ENCODE data around the gene ACSL1.
A peak's percentile ranks its signal among the peaks of the same experiment; 100 is the strongest.

Gene ACSL1

GRCh38 chr4:184833046-184833838, 7.5 kb upstream of the ACSL1 start:
- Histone ChIP-seq H3K27ac (ENCODE audit: extremely low read depth, low read depth, low read length) (no peak overlapping the region), H3K4me3 (ENCODE audit: low read depth, low read length) (no peak overlapping the region), H3K4me1 (ENCODE audit: control insufficient read depth, insufficient read depth, low read length) (no peaks in the 10 kb centered on the region), H3K9me3 (ENCODE audit: control insufficient read depth, insufficient read depth, low read depth, low read length) (no peaks in the 10 kb centered on the region), H3K36me3 (ENCODE audit: control insufficient read depth in 2 of 2, insufficient read depth in 1 of 2, low read length in 2 of 2) (no peaks in the 10 kb centered on the region)
- ChIA-PET CTCF (no interaction called here), POLR2A (no interaction called here)
- no peak for TF ChIP-seq ZNF513 (tag by site-specific recombination; IDR thresholded peaks at IDR 0.05)
- TF ChIP-seq ZNF48 (tag by site-specific recombination; IDR thresholded peaks at IDR 0.05) = no peak

DNA sequence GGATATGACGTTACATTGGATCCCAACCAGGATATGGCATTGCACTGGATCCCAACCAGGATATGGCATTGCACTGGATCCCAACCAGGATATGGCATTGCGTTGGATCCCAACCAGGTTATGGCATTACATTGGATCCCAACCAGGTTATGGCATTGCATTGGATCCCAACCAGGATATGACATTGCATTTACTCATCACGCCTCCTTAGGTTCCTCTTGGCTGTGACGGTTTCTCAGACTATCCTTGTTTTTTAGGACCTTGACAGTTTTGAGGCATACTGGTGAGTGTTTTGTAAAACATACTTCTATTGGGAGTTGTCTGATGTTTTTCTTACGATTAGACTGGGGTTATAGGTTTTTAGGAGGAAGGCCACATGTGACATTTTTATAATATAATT, 5.4 kb upstream of the ACSL1 start:
- CTCF ChIA-PET = interaction anchor here (1.3 kb wide), 1 partner anchor 86 kb away, joined by 4 read pairs; no protein-coding TSS in a partner anchor
- H3K36me3 ChIP-seq (ENCODE audit: control insufficient read depth in 2 of 2, insufficient read depth in 1 of 2, low read length in 2 of 2) = no peaks in the 10 kb centered on the region
- no peaks in the 10 kb centered on the region for H3K4me1 ChIP-seq (ENCODE audit: control insufficient read depth, insufficient read depth, low read length)
- TF ChIP-seq ZNF623 (tag by site-specific recombination; IDR thresholded peaks at IDR 0.05) (no peak), ZNF600 (tag by site-specific recombination; IDR thresholded peaks at IDR 0.05) (peak; percentile 68)
- POLR2A ChIA-PET = no interaction called here
- H3K9me3 ChIP-seq (ENCODE audit: control insufficient read depth, insufficient read depth, low read depth, low read length) = no peaks in the 10 kb centered on the region
- no peak overlapping the region for H3K27ac ChIP-seq (ENCODE audit: extremely low read depth, low read depth, low read length)
- no peak overlapping the region for H3K4me3 ChIP-seq (ENCODE audit: low read depth, low read length)

DNA sequence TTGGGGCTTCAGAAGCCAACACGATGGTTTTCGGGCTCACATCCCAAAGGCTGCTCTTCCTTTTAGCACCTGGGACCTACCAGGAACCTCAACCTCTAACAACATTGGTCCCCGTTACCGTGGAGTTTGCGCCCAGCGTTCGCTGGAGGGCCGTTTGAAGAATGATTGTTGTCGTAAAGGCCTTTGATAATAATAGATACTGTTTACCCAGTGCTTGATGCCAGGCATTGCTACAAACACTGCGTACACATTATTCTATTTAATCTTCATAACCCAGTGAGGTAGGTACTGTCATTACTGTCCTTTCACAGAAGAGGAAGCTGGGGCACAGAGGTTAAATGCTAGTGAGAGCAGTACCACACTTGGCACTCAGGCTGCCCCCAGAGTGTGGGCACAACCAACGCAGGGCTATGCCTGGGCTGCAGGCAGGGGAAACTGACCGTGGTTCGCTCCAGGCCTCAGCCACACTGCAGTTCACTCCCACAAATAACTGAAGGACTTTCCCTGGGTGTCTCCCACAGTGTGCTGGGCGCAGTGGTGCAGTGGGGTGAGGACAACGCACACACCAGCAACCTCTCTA, 1.0 kb upstream of the ACSL1 start:
- Histone ChIP-seq H3K36me3 (ENCODE audit: control insufficient read depth in 2 of 2, insufficient read depth in 1 of 2, low read length in 2 of 2) (no peaks in the 10 kb centered on the region), H3K4me1 (ENCODE audit: control insufficient read depth, insufficient read depth, low read length) (no peaks in the 10 kb centered on the region), H3K27ac (ENCODE audit: extremely low read depth, low read depth, low read length) (no peak overlapping the region; the same call in 1 of the 2 replicates), H3K4me3 (ENCODE audit: low read depth, low read length) (peak overlapping the region; percentile 35; the same call in 1 of the 2 replicates), H3K9me3 (ENCODE audit: control insufficient read depth, insufficient read depth, low read depth, low read length) (no peaks in the 10 kb centered on the region)
- TF ChIP-seq HOXD13 (CRISPR knock-in tag; IDR thresholded peaks at IDR 0.05; ENCODE audit: borderline replicate concordance) = no peak
- no peak for TF ChIP-seq ZNF175 (tag by site-specific recombination; IDR thresholded peaks at IDR 0.05)
- TF ChIP-seq ZNF488 (tag by site-specific recombination; IDR thresholded peaks at IDR 0.05) = no peak
- no peak for TF ChIP-seq ZNF292 (tag by site-specific recombination; IDR thresholded peaks at IDR 0.05; ENCODE audit: borderline replicate concordance, low read depth)
- 0 out of 2 replicates have a peak, but pooled peaks have one; percentile 4 for TF ChIP-seq ZIC2 (tag by site-specific recombination; IDR thresholded peaks at IDR 0.05)
- TF ChIP-seq MYNN (tag by site-specific recombination; IDR thresholded peaks at IDR 0.05; ENCODE audit: borderline replicate concordance) = no peak
- TF ChIP-seq, protein P1, sequence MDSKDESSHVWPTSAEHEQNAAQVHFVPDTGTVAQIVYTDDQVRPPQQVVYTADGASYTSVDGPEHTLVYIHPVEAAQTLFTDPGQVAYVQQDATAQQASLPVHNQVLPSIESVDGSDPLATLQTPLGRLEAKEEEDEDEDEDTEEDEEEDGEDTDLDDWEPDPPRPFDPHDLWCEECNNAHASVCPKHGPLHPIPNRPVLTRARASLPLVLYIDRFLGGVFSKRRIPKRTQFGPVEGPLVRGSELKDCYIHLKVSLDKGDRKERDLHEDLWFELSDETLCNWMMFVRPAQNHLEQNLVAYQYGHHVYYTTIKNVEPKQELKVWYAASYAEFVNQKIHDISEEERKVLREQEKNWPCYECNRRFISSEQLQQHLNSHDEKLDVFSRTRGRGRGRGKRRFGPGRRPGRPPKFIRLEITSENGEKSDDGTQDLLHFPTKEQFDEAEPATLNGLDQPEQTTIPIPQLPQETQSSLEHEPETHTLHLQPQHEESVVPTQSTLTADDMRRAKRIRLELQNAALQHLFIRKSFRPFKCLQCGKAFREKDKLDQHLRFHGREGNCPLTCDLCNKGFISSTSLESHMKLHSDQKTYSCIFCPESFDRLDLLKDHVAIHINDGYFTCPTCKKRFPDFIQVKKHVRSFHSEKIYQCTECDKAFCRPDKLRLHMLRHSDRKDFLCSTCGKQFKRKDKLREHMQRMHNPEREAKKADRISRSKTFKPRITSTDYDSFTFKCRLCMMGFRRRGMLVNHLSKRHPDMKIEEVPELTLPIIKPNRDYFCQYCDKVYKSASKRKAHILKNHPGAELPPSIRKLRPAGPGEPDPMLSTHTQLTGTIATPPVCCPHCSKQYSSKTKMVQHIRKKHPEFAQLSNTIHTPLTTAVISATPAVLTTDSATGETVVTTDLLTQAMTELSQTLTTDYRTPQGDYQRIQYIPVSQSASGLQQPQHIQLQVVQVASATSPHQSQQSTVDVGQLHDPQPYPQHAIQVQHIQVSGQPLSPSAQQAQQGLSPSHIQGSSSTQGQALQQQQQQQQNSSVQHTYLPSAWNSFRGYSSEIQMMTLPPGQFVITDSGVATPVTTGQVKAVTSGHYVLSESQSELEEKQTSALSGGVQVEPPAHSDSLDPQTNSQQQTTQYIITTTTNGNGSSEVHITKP (tag by site-specific recombination; IDR thresholded peaks at IDR 0.05) = peak; percentile 49
- TF ChIP-seq, protein P2, sequence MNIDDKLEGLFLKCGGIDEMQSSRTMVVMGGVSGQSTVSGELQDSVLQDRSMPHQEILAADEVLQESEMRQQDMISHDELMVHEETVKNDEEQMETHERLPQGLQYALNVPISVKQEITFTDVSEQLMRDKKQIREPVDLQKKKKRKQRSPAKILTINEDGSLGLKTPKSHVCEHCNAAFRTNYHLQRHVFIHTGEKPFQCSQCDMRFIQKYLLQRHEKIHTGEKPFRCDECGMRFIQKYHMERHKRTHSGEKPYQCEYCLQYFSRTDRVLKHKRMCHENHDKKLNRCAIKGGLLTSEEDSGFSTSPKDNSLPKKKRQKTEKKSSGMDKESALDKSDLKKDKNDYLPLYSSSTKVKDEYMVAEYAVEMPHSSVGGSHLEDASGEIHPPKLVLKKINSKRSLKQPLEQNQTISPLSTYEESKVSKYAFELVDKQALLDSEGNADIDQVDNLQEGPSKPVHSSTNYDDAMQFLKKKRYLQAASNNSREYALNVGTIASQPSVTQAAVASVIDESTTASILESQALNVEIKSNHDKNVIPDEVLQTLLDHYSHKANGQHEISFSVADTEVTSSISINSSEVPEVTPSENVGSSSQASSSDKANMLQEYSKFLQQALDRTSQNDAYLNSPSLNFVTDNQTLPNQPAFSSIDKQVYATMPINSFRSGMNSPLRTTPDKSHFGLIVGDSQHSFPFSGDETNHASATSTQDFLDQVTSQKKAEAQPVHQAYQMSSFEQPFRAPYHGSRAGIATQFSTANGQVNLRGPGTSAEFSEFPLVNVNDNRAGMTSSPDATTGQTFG (tag by site-specific recombination; IDR thresholded peaks at IDR 0.05; ENCODE audit: borderline replicate concordance) = no peak
- TF ChIP-seq ZNF701 (tag by site-specific recombination; IDR thresholded peaks at IDR 0.05) = no peak
- no peak for TF ChIP-seq ZNF777 (tag by site-specific recombination; IDR thresholded peaks at IDR 0.05; ENCODE audit: borderline replicate concordance)
- TF ChIP-seq ZNF335 (tag by site-specific recombination; conservative IDR thresholded peaks at IDR 0.05) = peak; percentile 61
- no peak for TF ChIP-seq MZF1 (tag by site-specific recombination; IDR thresholded peaks at IDR 0.05; ENCODE audit: borderline replicate concordance)
- no peak for TF ChIP-seq ZNF133 (tag by site-specific recombination; IDR thresholded peaks at IDR 0.05)
- POLR2A ChIA-PET = no interaction called here
- CTCF ChIA-PET = no interaction called here

Measured in HEK293 (cell line).